Glutamatergic neuron (in vitro differentiated cells): Measurements from ENCODE around the gene GSTA1. TPM values are rescaled to one million over a fixed set of nuclear protein-coding genes. Genes with fewer than 3 reads are reported as not detected.
"Not testable (repeated sequence)": the region's sequence is repeated elsewhere in the genome, so short reads cannot be mapped to it uniquely, and the experiment has no call there.

ENCODE experiments used
- DNase-seq: peaks from one replicate; pipeline ENCODE4 v3.0.0; 2022
- H3K27ac Mint-ChIP-seq: one replicate; pipeline ENCODE4 v1.8.0; 2020; ENCODE audit warnings: mild to moderate bottlenecking, mixed read lengths, inconsistent platforms; ENCODE audit not compliant: unreplicated experiment
- H3K27me3 Mint-ChIP-seq: one replicate; pipeline ENCODE4 v1.8.0; 2020; ENCODE audit warnings: mild to moderate bottlenecking, moderate library complexity, mixed read lengths, inconsistent platforms; ENCODE audit not compliant: unreplicated experiment
- H3K36me3 Mint-ChIP-seq: one replicate; pipeline ENCODE4 v1.8.0; 2020; ENCODE audit warnings: mild to moderate bottlenecking, mixed read lengths, inconsistent platforms; ENCODE audit not compliant: unreplicated experiment
- H3K4me1 Mint-ChIP-seq: one replicate; pipeline ENCODE4 v1.8.0; 2020; ENCODE audit warnings: mild to moderate bottlenecking, low read depth, mixed read lengths, inconsistent platforms; ENCODE audit not compliant: unreplicated experiment
- H3K4me3 Mint-ChIP-seq: one replicate; pipeline ENCODE4 v1.8.0; 2020; ENCODE audit warnings: mild to moderate bottlenecking, mixed read lengths, inconsistent platforms; ENCODE audit not compliant: unreplicated experiment
- H3K9me3 Mint-ChIP-seq: one replicate; pipeline ENCODE4 v1.8.0; 2020; ENCODE audit warnings: mild to moderate bottlenecking, moderate library complexity, mixed read lengths, inconsistent platforms; ENCODE audit not compliant: unreplicated experiment
- total RNA-seq: library from RNA; stranded (reverse); fragmentation: NEBNext Ultra II Directional; extraction: Animal tissue kit (Norgen Biotek cat#: 25700); gene quantifications from one replicate; pipeline ENCODE4 v1.2.1, GENCODE V29; 2021; ENCODE audit not compliant: unreplicated experiment
- TF ChIP-seq, protein P1 (sequence below): fragments of 200-600 bp; sonication (generic); IDR thresholded peaks from one replicate; pipeline ENCODE4 v1.5.0; 2021; ENCODE audit not compliant: partially characterized antibody, unreplicated experiment

The GSTA1 gene
- total RNA-seq, 1 donor from 2014 or later: not detected

DNA sequence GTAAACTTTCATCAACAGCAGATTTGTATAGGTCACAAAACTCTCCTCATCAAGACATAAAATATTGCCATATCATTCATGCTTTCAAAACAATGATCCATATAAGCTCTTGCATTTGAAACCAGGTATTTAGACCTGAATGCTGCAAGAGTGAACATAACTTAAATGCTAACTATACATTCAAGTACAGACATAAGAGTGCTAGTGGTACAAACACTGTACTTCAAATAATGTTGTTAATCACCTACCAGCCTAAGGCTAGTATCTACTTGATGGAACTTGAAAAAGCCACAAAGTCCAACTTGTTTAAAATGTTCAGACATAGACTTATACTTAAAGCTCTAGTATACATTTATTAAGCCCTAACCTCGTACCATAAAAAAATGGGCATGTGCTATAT is 24.4 kb downstream of the GSTA1 start:
- TF ChIP-seq, protein P1, sequence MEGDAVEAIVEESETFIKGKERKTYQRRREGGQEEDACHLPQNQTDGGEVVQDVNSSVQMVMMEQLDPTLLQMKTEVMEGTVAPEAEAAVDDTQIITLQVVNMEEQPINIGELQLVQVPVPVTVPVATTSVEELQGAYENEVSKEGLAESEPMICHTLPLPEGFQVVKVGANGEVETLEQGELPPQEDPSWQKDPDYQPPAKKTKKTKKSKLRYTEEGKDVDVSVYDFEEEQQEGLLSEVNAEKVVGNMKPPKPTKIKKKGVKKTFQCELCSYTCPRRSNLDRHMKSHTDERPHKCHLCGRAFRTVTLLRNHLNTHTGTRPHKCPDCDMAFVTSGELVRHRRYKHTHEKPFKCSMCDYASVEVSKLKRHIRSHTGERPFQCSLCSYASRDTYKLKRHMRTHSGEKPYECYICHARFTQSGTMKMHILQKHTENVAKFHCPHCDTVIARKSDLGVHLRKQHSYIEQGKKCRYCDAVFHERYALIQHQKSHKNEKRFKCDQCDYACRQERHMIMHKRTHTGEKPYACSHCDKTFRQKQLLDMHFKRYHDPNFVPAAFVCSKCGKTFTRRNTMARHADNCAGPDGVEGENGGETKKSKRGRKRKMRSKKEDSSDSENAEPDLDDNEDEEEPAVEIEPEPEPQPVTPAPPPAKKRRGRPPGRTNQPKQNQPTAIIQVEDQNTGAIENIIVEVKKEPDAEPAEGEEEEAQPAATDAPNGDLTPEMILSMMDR: no peak
- Mint-ChIP-seq H3K4me1 (no peaks in the 10 kb centered on the region), H3K4me3 (no peak overlapping the region), H3K27ac (no peak overlapping the region), H3K9me3 (peaks cover 5% of the 10 kb centered on the region), H3K36me3 (peaks cover 4% of the 10 kb centered on the region), H3K27me3 (peaks cover 2% of the 10 kb centered on the region)
- DNase-seq: no peak

DNA sequence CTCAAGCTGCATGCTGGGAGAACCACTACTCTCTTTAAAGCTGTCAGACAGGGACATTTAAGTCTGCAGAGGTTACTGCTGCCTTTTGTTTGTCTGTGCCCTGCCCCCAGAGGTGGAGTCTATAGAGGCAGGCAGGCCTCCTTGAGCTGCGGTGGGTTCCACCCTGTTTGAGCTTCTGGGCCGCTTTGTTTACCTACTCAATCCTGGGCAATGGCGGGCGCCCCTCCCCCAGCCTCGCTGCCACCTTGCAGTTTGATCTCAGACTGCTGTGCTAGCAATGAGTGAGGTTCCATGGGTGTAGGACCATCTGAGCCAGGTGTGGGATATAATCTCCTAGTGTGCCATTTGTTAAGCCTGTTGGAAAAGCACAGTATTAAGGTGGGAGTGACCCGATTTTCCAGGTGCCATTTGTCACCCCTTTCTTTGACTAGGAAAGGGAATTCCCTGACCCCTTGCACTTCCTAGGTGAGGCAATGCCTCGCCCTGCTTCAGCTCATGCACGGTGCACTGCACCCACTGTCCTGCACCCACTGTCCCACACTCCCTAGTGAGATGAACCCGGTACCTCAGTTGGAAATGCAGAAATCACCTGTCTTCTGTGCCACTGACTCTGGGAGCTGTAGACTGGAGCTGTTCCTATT is 26.8 kb downstream of the GSTA1 start:
- H3K4me1 Mint-ChIP-seq, DNase-seq, H3K9me3 Mint-ChIP-seq, H3K27ac Mint-ChIP-seq, H3K27me3 Mint-ChIP-seq, H3K36me3 Mint-ChIP-seq, H3K4me3 Mint-ChIP-seq: not testable (repeated sequence)

DNA sequence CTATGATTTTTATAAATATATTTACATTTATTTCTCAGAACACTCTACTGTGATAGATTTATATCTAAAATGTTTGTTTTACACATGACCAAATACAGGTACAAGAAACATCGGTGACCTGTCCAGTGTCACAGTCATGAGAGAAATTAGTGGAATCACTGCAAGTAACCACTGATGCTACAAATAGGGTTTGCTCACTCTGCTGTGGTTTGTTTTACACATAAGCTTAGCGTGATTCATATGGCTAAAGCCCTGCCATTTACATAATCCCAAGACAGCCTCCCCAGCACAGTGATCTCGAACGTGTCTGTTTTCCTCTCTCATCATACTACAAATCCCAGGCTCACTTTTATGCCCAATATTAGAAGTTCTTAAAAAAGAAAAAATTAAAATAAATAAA is 34.2 kb downstream of the GSTA1 start:
- H3K4me1 Mint-ChIP-seq, H3K36me3 Mint-ChIP-seq, DNase-seq, H3K9me3 Mint-ChIP-seq, H3K27ac Mint-ChIP-seq, H3K27me3 Mint-ChIP-seq, H3K4me3 Mint-ChIP-seq: not testable (repeated sequence)

DNA sequence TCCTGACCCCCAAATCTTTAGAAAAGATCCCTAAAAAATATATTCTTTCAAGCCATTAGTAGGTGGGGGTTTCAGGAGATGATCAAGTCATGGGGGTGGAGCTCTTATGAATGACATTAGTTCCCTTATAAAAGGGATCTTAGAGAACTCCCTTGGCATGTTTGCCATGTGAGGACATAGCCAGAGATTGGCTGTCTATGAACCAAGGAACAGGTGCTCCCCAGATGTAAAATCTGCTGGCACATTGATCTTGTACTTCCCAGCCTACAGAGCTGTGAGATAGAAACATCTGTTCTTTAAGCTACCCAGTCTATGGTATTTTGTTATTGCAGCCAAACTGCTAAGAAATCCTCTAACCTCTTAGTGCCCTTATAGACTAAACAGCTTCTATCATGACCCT is 36.0 kb downstream of the GSTA1 start:
- H3K4me1 Mint-ChIP-seq, DNase-seq, H3K9me3 Mint-ChIP-seq, H3K27me3 Mint-ChIP-seq, H3K36me3 Mint-ChIP-seq, H3K27ac Mint-ChIP-seq, H3K4me3 Mint-ChIP-seq: not testable (repeated sequence)

DNA sequence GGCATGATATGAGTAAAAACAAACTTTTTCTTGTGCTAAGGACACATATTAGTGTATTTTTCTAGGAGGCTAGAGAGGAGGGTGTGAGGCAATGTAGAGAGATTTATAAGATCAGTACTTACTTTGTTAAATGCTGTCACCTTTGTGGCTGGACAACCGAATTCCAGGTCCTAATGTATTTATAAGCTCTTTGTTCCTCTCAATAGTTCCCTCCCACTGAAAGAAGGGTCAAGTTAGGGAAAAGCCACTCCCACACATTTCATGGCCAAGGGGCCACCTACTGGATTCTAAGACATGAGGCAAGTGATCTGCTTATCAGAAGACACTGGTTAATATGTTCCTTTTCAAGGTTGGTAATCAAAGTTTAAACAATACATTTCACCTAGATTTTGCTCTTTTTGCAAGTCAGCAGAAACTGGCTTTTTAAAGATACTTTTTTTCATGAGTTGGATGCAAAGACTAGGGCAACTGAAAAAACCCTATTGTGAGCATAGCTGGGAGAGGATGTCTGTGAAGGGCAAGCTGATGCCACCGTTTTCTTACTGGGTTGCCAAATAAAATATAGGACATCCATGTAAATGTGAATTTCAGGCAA is 40.2 kb downstream of the GSTA1 start, which contains the start of gene GSTA2:
Gene GSTA2, minus strand, starts transcription at position 154 of the 595 bp plus-strand sequence. CDS start 5,528 bp downstream, outside the sequence.
- H3K36me3 Mint-ChIP-seq, H3K4me1 Mint-ChIP-seq, H3K27me3 Mint-ChIP-seq, DNase-seq, H3K9me3 Mint-ChIP-seq, H3K4me3 Mint-ChIP-seq, H3K27ac Mint-ChIP-seq: not testable (repeated sequence)

DNA sequence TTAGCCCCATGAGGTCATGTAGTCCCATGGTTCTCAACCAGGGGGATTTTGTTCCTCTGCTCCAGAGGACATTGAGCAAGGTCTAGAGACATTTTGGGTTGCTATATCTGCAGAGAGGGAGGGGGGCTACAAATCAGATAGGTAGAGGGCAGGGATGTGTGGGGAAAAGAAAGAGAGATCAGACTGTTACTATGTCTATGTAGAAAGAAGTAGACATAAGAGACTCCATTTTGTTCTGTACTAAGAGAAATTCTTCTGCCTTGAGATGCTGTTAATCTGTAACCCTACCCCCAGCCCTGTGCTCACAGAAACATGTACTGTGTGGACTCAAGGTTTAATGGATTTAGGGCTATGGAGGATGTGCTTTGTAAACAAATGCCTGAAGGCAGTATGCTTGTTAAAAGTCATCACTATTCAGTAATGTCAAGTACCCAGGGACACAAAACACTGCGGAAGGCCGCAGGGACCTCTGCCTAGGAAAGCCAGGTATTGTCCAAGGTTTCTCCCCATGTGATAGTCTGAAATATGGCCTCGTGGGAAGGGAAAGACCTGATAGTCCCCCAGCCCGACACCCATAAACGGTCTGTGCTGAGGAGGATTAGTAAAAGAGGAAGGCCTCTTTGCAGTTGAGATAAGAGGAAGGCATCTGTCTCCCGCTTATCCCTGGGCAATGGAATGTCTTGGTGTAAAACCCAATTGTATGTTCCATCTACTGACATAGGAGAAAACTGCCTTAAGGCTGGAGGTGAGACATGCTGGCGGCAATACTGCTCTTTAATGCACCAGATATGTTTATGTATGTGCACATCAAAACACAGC is 41.7 kb downstream of the GSTA1 start:
- H3K36me3 Mint-ChIP-seq, DNase-seq, H3K4me1 Mint-ChIP-seq, H3K27me3 Mint-ChIP-seq, H3K27ac Mint-ChIP-seq, H3K4me3 Mint-ChIP-seq, H3K9me3 Mint-ChIP-seq: not testable (repeated sequence)

DNA sequence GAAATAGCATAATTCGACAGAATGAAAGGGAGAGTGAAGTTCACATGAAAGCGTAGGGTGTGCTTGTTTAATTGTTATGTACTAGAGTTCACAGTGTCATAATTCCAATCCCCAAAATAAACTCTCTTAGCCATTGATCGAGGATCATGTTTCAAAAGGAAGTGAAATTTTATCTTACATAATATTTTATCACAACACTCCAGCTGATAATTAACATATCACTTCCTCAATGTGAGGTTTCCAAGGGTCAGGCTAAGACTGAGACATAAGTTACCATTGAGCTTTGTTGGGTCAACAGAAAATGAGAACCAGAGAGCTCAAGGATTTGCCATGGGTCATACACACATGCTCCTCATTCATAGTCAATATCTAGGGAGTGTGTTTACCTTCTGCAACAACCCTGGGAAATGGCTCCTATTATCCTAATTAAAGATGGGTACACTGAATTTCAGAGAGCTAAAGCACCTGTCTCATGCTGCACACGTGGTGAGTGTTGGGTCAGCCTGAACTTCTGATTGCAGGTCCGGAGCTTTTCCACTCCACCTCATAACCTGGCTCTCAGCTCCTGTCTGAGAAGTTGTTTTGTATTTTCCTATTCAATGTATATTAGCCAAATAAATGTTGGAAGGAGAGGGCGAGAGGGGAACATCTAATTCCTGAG is 43.4 kb downstream of the GSTA1 start:
- TF ChIP-seq, protein P1: no peak
- peaks cover 1% of the 10 kb centered on the region for H3K9me3 Mint-ChIP-seq
- DNase-seq: no peak
- no peaks in the 10 kb centered on the region for H3K4me1 Mint-ChIP-seq
- no peak overlapping the region for H3K4me3 Mint-ChIP-seq
- H3K36me3 Mint-ChIP-seq: no peaks in the 10 kb centered on the region
- H3K27ac Mint-ChIP-seq: no peak overlapping the region
- H3K27me3 Mint-ChIP-seq: no peaks in the 10 kb centered on the region
